ENCODE results near the gene FAM78B.

Gene FAM78B

GRCh38 chr1:166116026-166116425 is 50.8 kb downstream of the FAM78B start:
- H3K4me3 ChIP-seq (ENCODE audit: low read depth, low read length) = no peak overlapping the region
- H3K4me1 ChIP-seq = no peaks in the 10 kb centered on the region
- no peaks in the 10 kb centered on the region for H3K36me3 ChIP-seq
- TF ChIP-seq CTCF (IDR thresholded peaks at IDR 0.05; ENCODE audit: low read depth, low read length) = no peak
- H3K27me3 ChIP-seq = no peaks in the 10 kb centered on the region
- no peaks in the 10 kb centered on the region for H3K9me3 ChIP-seq
- no peak for DNase-seq

- no peak for TF ChIP-seq CTCF (IDR thresholded peaks at IDR 0.05; ENCODE audit: low read depth, low read length)
- Histone ChIP-seq H3K4me3 (ENCODE audit: low read depth, low read length) (no peak overlapping the region), H3K36me3 (no peaks in the 10 kb centered on the region), H3K9me3 (no peaks in the 10 kb centered on the region), H3K27me3 (no peaks in the 10 kb centered on the region), H3K4me1 (no peaks in the 10 kb centered on the region)
- DNase-seq = no peak
Observed at GRCh38 chr1:166114419-166114818, 52.4 kb downstream of the FAM78B start.

- H3K4me3 ChIP-seq (ENCODE audit: low read depth, low read length) = no peak overlapping the region
- TF ChIP-seq CTCF (IDR thresholded peaks at IDR 0.05; ENCODE audit: low read depth, low read length) = no peak
Observed at GRCh38 chr1:166113630-166114029, 53.2 kb downstream of the FAM78B start.

GRCh38 chr1:166113031-166113430 is 53.8 kb downstream of the FAM78B start:
- TF ChIP-seq CTCF (IDR thresholded peaks at IDR 0.05; ENCODE audit: low read depth, low read length) = no peak
- Histone ChIP-seq H3K36me3 (no peaks in the 10 kb centered on the region), H3K4me1 (no peaks in the 10 kb centered on the region), H3K27me3 (no peaks in the 10 kb centered on the region), H3K4me3 (ENCODE audit: low read depth, low read length) (no peak overlapping the region), H3K9me3 (no peaks in the 10 kb centered on the region)
- no peak for DNase-seq

More at GRCh38 chr1:166113630-166114029, 53.2 kb downstream of the FAM78B start:
- H3K36me3 ChIP-seq = no peaks in the 10 kb centered on the region
- no peaks in the 10 kb centered on the region for H3K9me3 ChIP-seq
- no peak for DNase-seq
- no peaks in the 10 kb centered on the region for H3K4me1 ChIP-seq
- no peaks in the 10 kb centered on the region for H3K27me3 ChIP-seq

GRCh38 chr1:166112425-166112824 is 54.4 kb downstream of the FAM78B start:
- Histone ChIP-seq H3K4me3 (ENCODE audit: low read depth, low read length) (no peak overlapping the region), H3K9me3 (no peaks in the 10 kb centered on the region), H3K4me1 (no peaks in the 10 kb centered on the region), H3K27me3 (no peaks in the 10 kb centered on the region), H3K36me3 (no peaks in the 10 kb centered on the region)
- no peak for DNase-seq
- TF ChIP-seq CTCF (IDR thresholded peaks at IDR 0.05; ENCODE audit: low read depth, low read length) = no peak

DNA sequence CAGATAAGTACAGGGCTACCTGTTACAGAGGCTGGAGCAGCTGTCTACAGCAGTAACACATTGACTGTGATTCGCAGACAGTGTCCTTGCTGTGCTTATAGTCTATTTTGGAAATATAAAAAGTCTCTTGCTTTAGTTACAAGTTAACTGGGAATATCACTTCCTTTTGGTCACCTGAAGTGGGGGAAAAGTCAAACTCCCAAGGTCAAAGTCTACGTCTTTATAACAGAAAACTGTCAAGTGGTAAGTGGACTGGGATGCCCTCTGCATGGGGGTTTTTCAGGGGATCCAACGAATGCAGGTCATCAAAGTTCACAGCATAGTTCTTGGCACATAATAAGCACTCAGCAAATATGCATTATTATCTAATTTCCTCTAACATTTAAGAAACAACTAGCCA is 55.4 kb downstream of the FAM78B start:
- no peaks in the 10 kb centered on the region for H3K9me3 ChIP-seq
- no peak for TF ChIP-seq CTCF (IDR thresholded peaks at IDR 0.05; ENCODE audit: low read depth, low read length)
- no peak overlapping the region for H3K4me3 ChIP-seq (ENCODE audit: low read depth, low read length)
- no peaks in the 10 kb centered on the region for H3K27me3 ChIP-seq
- DNase-seq = no peak
- no peaks in the 10 kb centered on the region for H3K4me1 ChIP-seq
- H3K36me3 ChIP-seq = no peaks in the 10 kb centered on the region

All from BE2C (cell line).